ENCODE measurements around the gene SLC23A1. TPM values are rescaled to one million over a fixed set of nuclear protein-coding genes. Genes with fewer than 3 reads are reported as not detected.

SLC23A1 gene
- total and polyA plus RNA-seq, 2 of the 13 experiments (the other 11 are each of a cell fraction or from before 2014, with no cell fraction given): 6.0 to 6.6 TPM

DNA sequence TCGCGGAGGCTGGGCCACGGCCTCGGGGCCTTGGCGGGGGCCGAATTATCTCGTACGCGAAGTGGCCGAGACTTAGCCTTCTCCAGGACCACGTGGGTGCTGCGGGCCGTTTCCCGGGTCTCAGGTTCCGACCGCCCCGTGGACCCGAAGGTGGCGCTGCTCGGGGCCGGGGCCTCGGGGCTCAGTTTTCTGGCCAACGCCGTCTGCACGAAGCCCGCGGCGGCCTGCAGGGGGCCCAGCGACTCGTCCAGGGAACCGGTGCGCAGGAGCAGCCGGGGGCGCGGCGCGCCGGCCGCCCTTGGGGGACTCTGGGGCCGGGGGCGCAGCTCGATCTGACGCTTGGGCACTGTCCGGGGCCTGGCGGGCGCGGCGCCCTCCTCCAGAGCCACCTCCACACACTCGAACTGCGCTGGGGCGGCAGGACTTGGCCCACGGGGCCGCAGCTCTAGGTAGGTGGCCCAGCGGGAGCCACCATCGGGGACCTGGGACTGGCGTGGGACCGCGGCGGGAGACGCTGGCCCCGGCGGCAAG, 11.1 kb upstream of the SLC23A1 start:
- no TSS peak for BruUV-seq (replicated peaks)
- Histone ChIP-seq H3K27me3 (ENCODE audit: control insufficient read depth in 1 of 2, insufficient read depth in 2 of 2, low read length in 2 of 2) (no peaks in the 10 kb centered on the region), H3K79me2 (ENCODE audit: insufficient read depth, low read length) (no peaks in the 10 kb centered on the region), H3K36me3 (replicated peaks in 1 of 2; ENCODE audit: control insufficient read depth in 1 of 2, insufficient read depth in 2 of 2, low read length in 2 of 2) (no peaks in the 10 kb centered on the region), H3K4me3 (replicated peaks in 1 of 3; ENCODE audit: insufficient read depth in 1 of 3, low read depth in 2 of 3, low read length in 3 of 3) (no peak overlapping the region), H2AFZ (ENCODE audit: low read length) (no peak overlapping the region), H3K9me3 (ENCODE audit: low read length) (no peaks in the 10 kb centered on the region), H3K4me1 (ENCODE audit: insufficient read depth, low read length) (peaks cover 30% of the 10 kb centered on the region), H4K20me1 (ENCODE audit: insufficient read depth, low read length) (no peaks in the 10 kb centered on the region), H3K9ac (ENCODE audit: insufficient read depth, low read depth, low read length) (no peak overlapping the region), H3K4me2 (ENCODE audit: low read depth, low read length) (no peak overlapping the region), H3K27ac (ENCODE audit: extremely low read length, insufficient read depth, low read length) (no peak overlapping the region)
- no peak for DNase-seq (ENCODE audit: low spot score)
- FAIRE-seq: no peak
- intact Hi-C loops (cut with micrococcal nuclease; ENCODE audit: unreplicated experiment): no loop called here
- POLR2A ChIA-PET: no interaction called here
- in situ Hi-C loops (cut with HindIII; ENCODE audit: extremely low pct_ligation_motif_present, low pct_unique_long_range_greater_than_20kb): no loop called here
- ATAC-seq: no peak
- CTCF ChIA-PET (ENCODE audit: low intra/inter-chr PET ratio, low total read pairs): no interaction called here
- TF ChIP-seq ZNF816 (CRISPR knock-in tag; IDR thresholded peaks at IDR 0.05; ENCODE audit: borderline replicate concordance): no peak
- no peak for TF ChIP-seq FOSL2 (CRISPR knock-in tag; IDR thresholded peaks at IDR 0.05)
- no peak for TF ChIP-seq SNAPC2 (CRISPR knock-in tag; IDR thresholded peaks at IDR 0.05)
- no peak for TF ChIP-seq PCBP1 (IDR thresholded peaks at IDR 0.05; ENCODE audit: borderline replicate concordance, low read depth, low read length)
- TF ChIP-seq ZNF879 (CRISPR knock-in tag; IDR thresholded peaks at IDR 0.05): no peak
- TF ChIP-seq ZNF263 (CRISPR knock-in tag; IDR thresholded peaks at IDR 0.05): no peak
- 98% methylated on average over 9 of the region's 62 CpGs for WGBS (ENCODE audit: low lambda C conversion rate)

DNA sequence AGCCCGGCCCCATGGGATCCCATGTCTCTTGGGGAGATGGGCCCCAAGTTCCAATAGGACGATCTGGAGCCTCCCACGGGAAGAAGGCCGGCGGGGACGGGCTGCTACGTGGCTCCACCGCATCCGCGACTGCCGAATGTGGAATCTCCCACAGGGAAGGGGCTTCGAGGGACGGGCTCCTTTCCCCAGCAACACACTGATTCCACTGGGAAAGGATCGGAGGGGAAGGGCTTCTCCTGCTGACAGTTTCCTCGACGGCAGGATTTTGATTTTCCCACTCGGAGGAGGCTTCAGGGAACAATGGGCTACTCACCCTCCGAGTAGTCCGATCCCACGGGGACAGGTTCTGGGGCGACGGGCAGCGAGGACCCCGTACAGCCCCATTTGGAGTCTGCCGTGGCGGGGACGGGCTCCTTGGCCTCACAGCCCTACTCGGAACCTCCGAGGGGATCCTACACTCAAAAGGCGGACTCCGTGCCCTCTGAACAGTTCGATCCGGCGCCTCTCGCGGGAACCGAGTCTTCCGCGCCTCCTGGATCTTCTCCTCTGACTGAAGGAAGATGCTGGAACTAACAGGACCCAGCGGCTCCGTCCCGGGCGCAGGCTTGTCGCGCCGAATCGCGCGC, 10.5 kb upstream of the SLC23A1 start:
- H3K9ac ChIP-seq (ENCODE audit: insufficient read depth, low read depth, low read length): no peak overlapping the region
- in situ Hi-C loops (cut with HindIII; ENCODE audit: extremely low pct_ligation_motif_present, low pct_unique_long_range_greater_than_20kb): no loop called here
- intact Hi-C loops (cut with micrococcal nuclease; ENCODE audit: unreplicated experiment): no loop called here
- no peaks in the 10 kb centered on the region for H3K9me3 ChIP-seq (ENCODE audit: low read length)
- no peaks in the 10 kb centered on the region for H3K27me3 ChIP-seq (ENCODE audit: control insufficient read depth in 1 of 2, insufficient read depth in 2 of 2, low read length in 2 of 2)
- no peak overlapping the region for H3K4me2 ChIP-seq (ENCODE audit: low read depth, low read length)
- FAIRE-seq: no peak
- ChIA-PET CTCF (ENCODE audit: low intra/inter-chr PET ratio, low total read pairs) (no interaction called here), POLR2A (no interaction called here)
- H3K79me2 ChIP-seq (ENCODE audit: insufficient read depth, low read length): no peaks in the 10 kb centered on the region
- BruUV-seq (replicated peaks): no TSS peak
- 97% methylated on average over 41 of the region's 49 CpGs for WGBS (ENCODE audit: low lambda C conversion rate)
- H4K20me1 ChIP-seq (ENCODE audit: insufficient read depth, low read length): no peaks in the 10 kb centered on the region
- H3K4me1 ChIP-seq (ENCODE audit: insufficient read depth, low read length): peaks cover 36% of the 10 kb centered on the region
- no peak overlapping the region for H3K27ac ChIP-seq (ENCODE audit: extremely low read length, insufficient read depth, low read length)
- H3K36me3 ChIP-seq (replicated peaks in 1 of 2; ENCODE audit: control insufficient read depth in 1 of 2, insufficient read depth in 2 of 2, low read length in 2 of 2): no peaks in the 10 kb centered on the region
- H2AFZ ChIP-seq (ENCODE audit: low read length): no peak overlapping the region
- no peak for ATAC-seq
- H3K4me3 ChIP-seq (replicated peaks in 1 of 3; ENCODE audit: insufficient read depth in 1 of 3, low read depth in 2 of 3, low read length in 3 of 3): no peak overlapping the region
- no peak for DNase-seq (ENCODE audit: low spot score)
- TF ChIP-seq ZMYM2 (CRISPR knock-in tag; IDR thresholded peaks at IDR 0.05): no peak
- TF ChIP-seq ZBTB42 (CRISPR knock-in tag; IDR thresholded peaks at IDR 0.05): no peak
- no peak for TF ChIP-seq ZNF598 (CRISPR knock-in tag; IDR thresholded peaks at IDR 0.05; ENCODE audit: borderline replicate concordance)
- TF ChIP-seq, protein P1, sequence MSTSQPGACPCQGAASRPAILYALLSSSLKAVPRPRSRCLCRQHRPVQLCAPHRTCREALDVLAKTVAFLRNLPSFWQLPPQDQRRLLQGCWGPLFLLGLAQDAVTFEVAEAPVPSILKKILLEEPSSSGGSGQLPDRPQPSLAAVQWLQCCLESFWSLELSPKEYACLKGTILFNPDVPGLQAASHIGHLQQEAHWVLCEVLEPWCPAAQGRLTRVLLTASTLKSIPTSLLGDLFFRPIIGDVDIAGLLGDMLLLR (CRISPR knock-in tag; IDR thresholded peaks at IDR 0.05): no peak

Data from HepG2 (cell line).